ENCODE data around the gene KLF3.

DNA sequence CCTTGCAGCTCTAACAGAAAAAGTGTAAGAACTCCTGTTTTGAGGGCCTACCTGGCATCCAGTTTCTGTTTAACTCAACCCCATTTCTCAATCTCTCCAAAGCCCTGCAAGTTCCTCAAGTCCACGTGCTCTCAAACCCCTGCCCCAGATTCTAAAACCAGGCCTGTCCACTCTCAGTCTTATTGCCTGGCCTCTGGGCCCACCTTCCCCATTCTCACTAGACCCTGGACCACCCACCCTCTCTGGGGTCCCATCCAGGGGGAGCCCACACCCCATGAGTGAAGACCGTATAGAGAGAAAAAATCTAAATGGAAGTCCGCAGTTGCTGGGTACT is 60.4 kb downstream of the KLF3 start:
- TF ChIP-seq CTCF (tag by site-specific recombination; IDR thresholded peaks at IDR 0.05) (no peak), SP2 (tag by site-specific recombination; IDR thresholded peaks at IDR 0.05) (no peak)
